GM12865 (cell line): ENCODE results near the gene C1QL1.

Source experiments
- DNase-seq: peaks from one replicate; pipeline ENCODE4 v3.0.0; 2010; ENCODE audit warnings: low read depth
- H3K4me3 ChIP-seq: 2 replicates; pipeline ENCODE4 v1.5.1; 2011; ENCODE audit warnings: mild to moderate bottlenecking, low read depth, low read length, control low read depth
- TF ChIP-seq, protein P1 (sequence below): IDR thresholded peaks from 2 replicates; pipeline ENCODE4 v1.5.1; 2011; ENCODE audit warnings: low read length, control low read depth, low read depth, inconsistent platforms; ENCODE audit not compliant: insufficient read depth; ENCODE audit errors: missing control alignments

C1QL1 gene

DNA sequence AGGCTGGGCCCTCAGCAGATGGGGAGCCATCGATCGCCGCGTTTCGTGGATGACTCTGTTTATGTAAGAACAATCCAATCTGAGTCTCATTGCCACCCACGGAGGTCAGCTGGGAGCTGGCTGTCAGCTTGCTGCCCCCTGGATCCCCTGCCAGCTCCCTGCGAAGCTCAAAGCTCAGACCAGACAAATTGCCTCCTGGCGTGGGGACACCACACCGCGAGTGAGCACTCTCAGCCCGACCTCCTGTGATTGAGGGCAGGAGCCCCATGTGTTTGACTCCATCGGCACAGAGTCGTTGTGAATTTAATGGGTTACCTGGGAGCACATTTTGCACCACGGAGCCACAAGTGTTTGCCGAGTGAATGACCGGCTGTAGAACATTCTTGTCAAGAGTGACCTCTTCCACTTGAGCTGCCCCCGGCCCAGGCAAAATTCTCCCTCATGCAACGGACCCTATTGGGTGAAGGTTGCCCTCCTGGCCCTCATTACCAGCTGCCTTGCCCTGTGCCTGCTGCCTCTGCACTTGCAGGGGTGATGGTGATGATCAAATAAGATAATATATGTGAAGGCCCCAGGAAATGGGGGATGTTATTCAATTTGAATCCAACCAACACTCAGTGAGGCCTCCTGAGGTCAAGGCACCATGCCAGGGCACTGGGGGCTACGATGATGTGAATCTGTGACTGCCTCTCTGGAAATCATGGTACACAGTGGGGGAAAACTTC lies 45.2 kb downstream of the C1QL1 start:
- TF ChIP-seq, protein P1, sequence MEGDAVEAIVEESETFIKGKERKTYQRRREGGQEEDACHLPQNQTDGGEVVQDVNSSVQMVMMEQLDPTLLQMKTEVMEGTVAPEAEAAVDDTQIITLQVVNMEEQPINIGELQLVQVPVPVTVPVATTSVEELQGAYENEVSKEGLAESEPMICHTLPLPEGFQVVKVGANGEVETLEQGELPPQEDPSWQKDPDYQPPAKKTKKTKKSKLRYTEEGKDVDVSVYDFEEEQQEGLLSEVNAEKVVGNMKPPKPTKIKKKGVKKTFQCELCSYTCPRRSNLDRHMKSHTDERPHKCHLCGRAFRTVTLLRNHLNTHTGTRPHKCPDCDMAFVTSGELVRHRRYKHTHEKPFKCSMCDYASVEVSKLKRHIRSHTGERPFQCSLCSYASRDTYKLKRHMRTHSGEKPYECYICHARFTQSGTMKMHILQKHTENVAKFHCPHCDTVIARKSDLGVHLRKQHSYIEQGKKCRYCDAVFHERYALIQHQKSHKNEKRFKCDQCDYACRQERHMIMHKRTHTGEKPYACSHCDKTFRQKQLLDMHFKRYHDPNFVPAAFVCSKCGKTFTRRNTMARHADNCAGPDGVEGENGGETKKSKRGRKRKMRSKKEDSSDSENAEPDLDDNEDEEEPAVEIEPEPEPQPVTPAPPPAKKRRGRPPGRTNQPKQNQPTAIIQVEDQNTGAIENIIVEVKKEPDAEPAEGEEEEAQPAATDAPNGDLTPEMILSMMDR = no peak
- no peak for DNase-seq
- no peak overlapping the region for H3K4me3 ChIP-seq

DNA sequence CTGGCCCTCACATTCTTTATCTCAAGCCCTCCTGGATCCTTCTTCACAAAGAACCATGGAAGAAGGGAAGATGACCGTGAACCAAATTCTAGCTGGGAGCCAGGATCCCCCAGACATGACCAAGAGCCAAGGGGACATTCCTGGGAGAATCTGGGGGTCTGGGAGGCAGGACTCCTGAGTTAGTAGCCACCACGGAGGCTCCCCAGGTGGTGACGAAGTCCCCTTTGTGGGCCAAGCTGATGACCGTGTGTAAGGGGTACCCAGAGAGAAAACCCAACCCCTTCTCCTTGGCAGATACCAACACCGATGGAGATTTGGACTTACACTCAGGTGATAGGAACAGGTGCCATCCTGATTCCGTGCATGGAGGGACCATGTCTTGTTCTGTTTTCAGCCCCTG lies 46.0 kb downstream of the C1QL1 start:
- no peak for DNase-seq
- H3K4me3 ChIP-seq = no peak overlapping the region
- TF ChIP-seq, protein P1 = no peak

DNA sequence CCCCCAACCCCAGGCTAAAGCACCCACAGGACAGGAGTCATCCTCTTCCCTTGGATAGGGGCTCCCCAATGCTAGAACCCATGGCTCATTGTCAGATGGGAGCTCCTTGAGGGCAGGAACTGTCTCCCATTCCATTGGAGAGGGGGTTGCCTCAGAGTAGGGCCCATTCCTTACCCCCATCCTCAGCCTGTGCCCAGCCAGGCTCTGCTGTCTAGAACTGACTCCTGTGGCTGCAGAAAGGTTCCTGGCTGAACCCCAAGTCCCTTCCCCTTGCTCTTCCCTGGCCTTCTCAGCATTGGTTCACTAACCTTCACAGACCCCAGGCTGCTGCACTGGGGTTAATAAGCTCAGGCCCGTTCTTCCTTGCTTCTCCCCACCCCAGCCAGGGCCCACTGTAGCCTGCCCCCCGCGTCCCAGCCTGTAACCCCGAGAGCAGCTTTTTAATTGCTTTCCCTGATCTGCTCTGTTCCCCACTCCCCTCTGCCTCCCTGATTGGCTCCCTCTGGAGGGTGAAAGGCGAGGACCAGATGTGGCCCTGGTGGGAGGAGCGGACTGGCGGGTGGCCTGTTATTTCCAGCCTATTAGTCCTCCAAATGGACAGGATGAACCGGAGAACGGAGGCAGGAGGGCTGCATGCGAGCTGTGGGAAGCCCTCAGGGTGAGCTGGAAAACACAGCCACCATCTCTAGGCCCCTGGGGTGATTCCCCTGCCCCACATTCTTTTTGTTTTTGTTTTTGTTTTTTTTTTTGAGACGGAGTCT lies 46.8 kb downstream of the C1QL1 start:
- no peak overlapping the region for H3K4me3 ChIP-seq
- no peak for DNase-seq
- TF ChIP-seq, protein P1 = no peak

GRCh38 chr17:44920565-44920940 lies 47.5 kb downstream of the C1QL1 start:
- peak; percentile 49 for DNase-seq
- TF ChIP-seq, protein P1 = no peak
- H3K4me3 ChIP-seq = no peak overlapping the region

- no peak overlapping the region for H3K4me3 ChIP-seq
- peak; percentile 89 for DNase-seq
- TF ChIP-seq, protein P1 = peak; percentile 82
These were observed 48.1 kb downstream of the C1QL1 start for GRCh38 chr17:44919885-44920564.

DNA sequence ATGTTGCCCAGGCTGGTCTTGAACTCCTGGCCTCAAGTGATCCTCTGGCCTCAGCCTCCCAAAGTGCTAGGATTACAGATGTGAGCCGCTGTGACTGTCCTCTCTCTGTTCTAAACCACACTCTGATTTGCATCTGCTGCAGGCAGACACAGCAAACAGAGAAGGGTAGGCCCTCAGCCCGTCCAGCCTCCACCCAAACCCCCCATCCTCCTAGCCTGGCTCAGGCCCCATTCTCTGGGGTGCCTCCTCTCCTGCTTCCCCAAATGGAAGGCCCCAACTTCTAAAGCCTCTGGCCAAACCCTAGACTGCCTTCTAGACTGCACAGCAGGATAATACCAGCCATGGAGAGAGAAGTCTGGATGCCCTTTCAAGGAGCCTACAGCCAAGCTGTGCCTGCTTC lies 48.7 kb downstream of the C1QL1 start:
- no peak for DNase-seq
- TF ChIP-seq, protein P1 = no peak

More for the DNA sequence above, 48.7 kb downstream of the C1QL1 start:
- no peak overlapping the region for H3K4me3 ChIP-seq
